ENCODE measurements around the gene ATP1A4.

DNA sequence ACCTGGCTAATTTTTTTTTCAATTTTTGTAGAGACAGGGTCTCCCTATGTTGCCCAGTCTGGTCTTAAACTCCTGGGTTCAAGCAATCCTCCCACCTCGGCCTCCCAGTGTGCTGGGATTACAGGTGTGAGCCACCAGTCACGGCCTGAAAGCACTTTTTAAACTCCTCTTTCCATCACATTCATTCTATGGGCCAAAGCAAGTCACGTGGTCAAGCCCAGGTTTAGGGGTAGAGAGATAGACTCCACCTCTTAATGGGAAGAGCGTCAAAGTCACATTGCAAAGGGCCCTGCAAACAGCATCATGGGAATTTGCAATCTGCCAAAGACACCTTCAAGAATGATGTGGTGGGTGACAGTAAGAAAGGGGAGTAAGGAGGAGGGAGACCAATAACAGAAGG lies 7.1 kb downstream of the ATP1A4 start:
- TF ChIP-seq, protein P1, sequence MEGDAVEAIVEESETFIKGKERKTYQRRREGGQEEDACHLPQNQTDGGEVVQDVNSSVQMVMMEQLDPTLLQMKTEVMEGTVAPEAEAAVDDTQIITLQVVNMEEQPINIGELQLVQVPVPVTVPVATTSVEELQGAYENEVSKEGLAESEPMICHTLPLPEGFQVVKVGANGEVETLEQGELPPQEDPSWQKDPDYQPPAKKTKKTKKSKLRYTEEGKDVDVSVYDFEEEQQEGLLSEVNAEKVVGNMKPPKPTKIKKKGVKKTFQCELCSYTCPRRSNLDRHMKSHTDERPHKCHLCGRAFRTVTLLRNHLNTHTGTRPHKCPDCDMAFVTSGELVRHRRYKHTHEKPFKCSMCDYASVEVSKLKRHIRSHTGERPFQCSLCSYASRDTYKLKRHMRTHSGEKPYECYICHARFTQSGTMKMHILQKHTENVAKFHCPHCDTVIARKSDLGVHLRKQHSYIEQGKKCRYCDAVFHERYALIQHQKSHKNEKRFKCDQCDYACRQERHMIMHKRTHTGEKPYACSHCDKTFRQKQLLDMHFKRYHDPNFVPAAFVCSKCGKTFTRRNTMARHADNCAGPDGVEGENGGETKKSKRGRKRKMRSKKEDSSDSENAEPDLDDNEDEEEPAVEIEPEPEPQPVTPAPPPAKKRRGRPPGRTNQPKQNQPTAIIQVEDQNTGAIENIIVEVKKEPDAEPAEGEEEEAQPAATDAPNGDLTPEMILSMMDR (IDR thresholded peaks at IDR 0.05; ENCODE audit: low read depth, low read length, poor library complexity, severe bottlenecking) = no peak
- TF ChIP-seq EZH2phosphoT487 (IDR thresholded peaks at IDR 0.05; ENCODE audit: borderline replicate concordance, low read length) = no peak

Data from DOHH2 (cell line).